ENCODE measurements around the gene LAMP1.

DNA sequence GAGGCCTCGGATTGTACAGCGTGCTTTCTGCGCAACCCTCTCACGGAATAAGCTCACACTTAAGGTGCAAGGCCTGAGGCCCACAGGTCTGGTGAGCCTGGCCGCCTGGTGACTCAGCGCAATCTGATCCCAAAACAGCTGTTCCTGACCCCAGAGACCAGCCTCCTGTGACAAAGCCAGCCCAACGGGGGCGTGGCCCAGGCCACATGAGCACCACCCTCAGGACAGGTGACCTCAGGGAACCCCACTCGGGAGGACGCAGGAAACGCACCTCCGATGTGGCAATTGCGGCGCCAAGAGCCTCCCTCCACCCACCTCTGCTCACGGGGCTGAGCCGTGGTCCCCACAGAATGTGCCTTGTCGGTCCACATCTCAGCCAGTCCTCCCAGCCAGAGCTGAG, 40.5 kb downstream of the LAMP1 start:
- no peak for TF ChIP-seq POLR2AphosphoS5 (IDR thresholded peaks at IDR 0.05)
- TF ChIP-seq CTCF (IDR thresholded peaks at IDR 0.05), result no peak
- no peak for TF ChIP-seq POLR2A (IDR thresholded peaks at IDR 0.05; ENCODE audit: low read depth)
- TF ChIP-seq EP300 (IDR thresholded peaks at IDR 0.05), result no peak
